BLaER1 treated with 17β-estradiol and CSF1 and Interleukin-3, amounts not matched to agents 10 nM and 100 nM (cell line): ENCODE measurements around the gene FAM163B.

ENCODE experiments used
- H3K27ac ChIP-seq, 11 experiments: shearing (Covaris generic); formaldehyde crosslinking; 2 replicates each; pipeline ENCODE4 v1.8.1; 2022
- H3K27me3 ChIP-seq, 11 experiments: shearing (Covaris generic); formaldehyde crosslinking; 2 replicates each; pipeline ENCODE4 v1.8.1; 2022
- H3K36me3 ChIP-seq, 11 experiments: shearing (Covaris generic); formaldehyde crosslinking; 2 replicates each; pipeline ENCODE4 v1.8.1; 2022
- H3K4me1 ChIP-seq, 10 experiments: shearing (Covaris generic); formaldehyde crosslinking; 2 replicates each; pipeline ENCODE4 v1.8.1; 2022
- H3K4me2 ChIP-seq, 11 experiments: shearing (Covaris generic); formaldehyde crosslinking; 2 replicates each; pipeline ENCODE4 v1.8.1; 2022
- H3K4me3 ChIP-seq, 10 experiments: shearing (Covaris generic); formaldehyde crosslinking; 2 replicates each; pipeline ENCODE4 v1.8.1; 2022
- H3K9ac ChIP-seq, 11 experiments: shearing (Covaris generic); formaldehyde crosslinking; 2 replicates each; pipeline ENCODE4 v1.8.1; 2022
- H3K9me3 ChIP-seq, 11 experiments: shearing (Covaris generic); formaldehyde crosslinking; replicated peaks in 1 of 11; 2 replicates each; pipeline ENCODE4 v1.8.1; 2022
- H4K20me1 ChIP-seq, 11 experiments: shearing (Covaris generic); formaldehyde crosslinking; 2 replicates each; pipeline ENCODE4 v1.8.1; 2022
- Cebpa-rat ChIP-seq, 11 experiments: shearing (Covaris generic); IDR thresholded peaks; 2 replicates each; pipeline ENCODE4 v1.8.1; 2022

Gene FAM163B

GRCh38 chr9:133603135-133603927, 5.9 kb downstream of the FAM163B start:
- H3K27ac ChIP-seq, result no peak overlapping the region
- peak overlapping the region in 6 of 11 experiments; percentile 1 to 71 (median 8); a peak in 4 of 22 replicates for H3K4me2 ChIP-seq
- H3K9ac ChIP-seq, result no peak overlapping the region
- no peak overlapping the region for H3K4me3 ChIP-seq
- peaks cover 0 to 45% (median 24%) of the 10 kb centered on the region in 10 experiments; a peak in 16 of 20 replicates for H3K4me1 ChIP-seq
- peaks cover 0 to 10% (median under 1%) of the 10 kb centered on the region in 11 experiments; a peak in 12 of 22 replicates for H3K9me3 ChIP-seq
- no peak for TF ChIP-seq Cebpa-rat (IDR thresholded peaks at IDR 0.05)
- H4K20me1 ChIP-seq, result peaks cover 0 to 29% (median 0%) of the 10 kb centered on the region in 11 experiments; a peak in 6 of 22 replicates
- H3K27me3 ChIP-seq, result peaks cover 26 to 36% (median 33%) of the 10 kb centered on the region in 11 experiments
- no peaks in the 10 kb centered on the region for H3K36me3 ChIP-seq

GRCh38 chr9:133602277-133602676, 6.9 kb downstream of the FAM163B start:
- peaks cover 16 to 26% (median 23%) of the 10 kb centered on the region in 11 experiments for H3K27me3 ChIP-seq
- TF ChIP-seq Cebpa-rat (IDR thresholded peaks at IDR 0.05), result no peak

GRCh38 chr9:133601746-133602145, 7.4 kb downstream of the FAM163B start:
- Histone ChIP-seq H3K4me2 (no peak overlapping the region), H3K4me3 (no peak overlapping the region), H3K4me1 (peaks cover 0 to 45% (median 24%) of the 10 kb centered on the region in 10 experiments; a peak in 16 of 20 replicates), H3K27ac (no peak overlapping the region), H3K36me3 (no peaks in the 10 kb centered on the region), H3K27me3 (peaks cover 10 to 20% (median 17%) of the 10 kb centered on the region in 11 experiments), H3K9me3 (peaks cover 15 to 26% (median 16%) of the 10 kb centered on the region in 11 experiments), H4K20me1 (peaks cover 0 to 20% (median 0%) of the 10 kb centered on the region in 11 experiments; a peak in 4 of 22 replicates), H3K9ac (no peak overlapping the region; a peak in 1 of 22 replicates)
- TF ChIP-seq Cebpa-rat (IDR thresholded peaks at IDR 0.05), result no peak

More at GRCh38 chr9:133602277-133602676, 6.9 kb downstream of the FAM163B start:
- no peak overlapping the region for H3K27ac ChIP-seq
- H3K36me3 ChIP-seq, result no peaks in the 10 kb centered on the region
- no peak overlapping the region for H3K4me3 ChIP-seq
- no peak overlapping the region for H3K4me2 ChIP-seq
- H3K9me3 ChIP-seq, result peaks cover 10 to 21% (median 11%) of the 10 kb centered on the region in 11 experiments
- H3K4me1 ChIP-seq, result peaks cover 0 to 45% (median 24%) of the 10 kb centered on the region in 10 experiments; a peak in 16 of 20 replicates
- no peak overlapping the region; a peak in 1 of 22 replicates for H3K9ac ChIP-seq
- peaks cover 0 to 25% (median 0%) of the 10 kb centered on the region in 11 experiments; a peak in 6 of 22 replicates for H4K20me1 ChIP-seq

- Histone ChIP-seq H3K4me1 (peaks cover 0 to 37% (median 22%) of the 10 kb centered on the region in 10 experiments; a peak in 16 of 20 replicates), H3K4me2 (no peak overlapping the region), H4K20me1 (peaks cover 0 to 10% (median 0%) of the 10 kb centered on the region in 11 experiments; a peak in 2 of 22 replicates), H3K4me3 (no peak overlapping the region), H3K27ac (no peak overlapping the region), H3K9me3 (peaks cover 24 to 36% (median 26%) of the 10 kb centered on the region in 11 experiments), H3K27me3 (peaks cover under 1 to 10% (median 7%) of the 10 kb centered on the region in 11 experiments; a peak in 14 of 22 replicates), H3K36me3 (0 out of 22 replicates have a peak, but pooled peaks cover 0 to 3% (median 0%) of the 10 kb centered on the region in 11 experiments), H3K9ac (no peak overlapping the region)
- no peak for TF ChIP-seq Cebpa-rat (IDR thresholded peaks at IDR 0.05)
Observed at GRCh38 chr9:133600739-133601138, 8.4 kb downstream of the FAM163B start.

- Histone ChIP-seq H3K9me3 (peaks cover 24 to 40% (median 27%) of the 10 kb centered on the region in 11 experiments), H3K36me3 (0 out of 22 replicates have a peak, but pooled peaks cover 0 to 3% (median 0%) of the 10 kb centered on the region in 11 experiments), H4K20me1 (peaks cover 0 to 4% (median 0%) of the 10 kb centered on the region in 11 experiments; a peak in 1 of 22 replicates), H3K27me3 (peaks cover 0 to 2% (median 0%) of the 10 kb centered on the region in 11 experiments; a peak in 1 of 22 replicates), H3K9ac (no peak overlapping the region), H3K4me3 (no peak overlapping the region), H3K27ac (no peak overlapping the region), H3K4me2 (no peak overlapping the region), H3K4me1 (peaks cover 0 to 25% (median 10%) of the 10 kb centered on the region in 10 experiments; a peak in 16 of 20 replicates)
- no peak for TF ChIP-seq Cebpa-rat (IDR thresholded peaks at IDR 0.05)
Observed at GRCh38 chr9:133599470-133600173, 9.6 kb downstream of the FAM163B start.

- Histone ChIP-seq H3K27me3 (no peaks in the 10 kb centered on the region), H3K9me3 (peaks cover 24 to 40% (median 27%) of the 10 kb centered on the region in 11 experiments), H4K20me1 (peaks cover 0 to 6% (median 0%) of the 10 kb centered on the region in 11 experiments; a peak in 1 of 22 replicates), H3K36me3 (0 out of 22 replicates have a peak, but pooled peaks cover 0 to 3% (median 0%) of the 10 kb centered on the region in 11 experiments), H3K27ac (no peak overlapping the region), H3K4me1 (peaks cover 0 to 19% (median 4%) of the 10 kb centered on the region in 10 experiments; a peak in 12 of 20 replicates), H3K4me3 (no peak overlapping the region), H3K4me2 (no peak overlapping the region), H3K9ac (no peak overlapping the region)
- TF ChIP-seq Cebpa-rat (IDR thresholded peaks at IDR 0.05), result no peak
Observed at GRCh38 chr9:133598978-133599377, 10.2 kb downstream of the FAM163B start.

- Histone ChIP-seq H3K36me3 (0 out of 22 replicates have a peak, but pooled peaks cover 0 to 3% (median 0%) of the 10 kb centered on the region in 11 experiments), H3K4me3 (no peak overlapping the region), H3K9me3 (peaks cover 24 to 40% (median 27%) of the 10 kb centered on the region in 11 experiments), H3K27ac (no peak overlapping the region), H3K4me1 (peaks cover 0 to 5% (median 0%) of the 10 kb centered on the region in 10 experiments; a peak in 3 of 20 replicates), H3K9ac (no peak overlapping the region), H3K4me2 (no peak overlapping the region), H4K20me1 (peaks cover 0 to 6% (median 0%) of the 10 kb centered on the region in 11 experiments; a peak in 1 of 22 replicates), H3K27me3 (no peaks in the 10 kb centered on the region)
- TF ChIP-seq Cebpa-rat (IDR thresholded peaks at IDR 0.05), result no peak
Observed at GRCh38 chr9:133597316-133597957, 11.8 kb downstream of the FAM163B start.

- Histone ChIP-seq H3K27me3 (no peaks in the 10 kb centered on the region), H3K9ac (no peak overlapping the region), H3K4me3 (no peak overlapping the region), H3K36me3 (0 out of 22 replicates have a peak, but pooled peaks cover 0 to 3% (median 0%) of the 10 kb centered on the region in 11 experiments), H3K4me2 (no peak overlapping the region), H3K4me1 (peaks cover 0 to 20% (median 11%) of the 10 kb centered on the region in 10 experiments; a peak in 16 of 20 replicates), H3K9me3 (peaks cover 24 to 40% (median 27%) of the 10 kb centered on the region in 11 experiments), H3K27ac (no peak overlapping the region), H4K20me1 (peaks cover 0 to 17% (median 0%) of the 10 kb centered on the region in 11 experiments; a peak in 3 of 22 replicates)
- TF ChIP-seq Cebpa-rat (IDR thresholded peaks at IDR 0.05), result no peak
Observed at GRCh38 chr9:133595910-133596309, 13.3 kb downstream of the FAM163B start.
